ENCODE results near the gene CSNK2A2.

DNA sequence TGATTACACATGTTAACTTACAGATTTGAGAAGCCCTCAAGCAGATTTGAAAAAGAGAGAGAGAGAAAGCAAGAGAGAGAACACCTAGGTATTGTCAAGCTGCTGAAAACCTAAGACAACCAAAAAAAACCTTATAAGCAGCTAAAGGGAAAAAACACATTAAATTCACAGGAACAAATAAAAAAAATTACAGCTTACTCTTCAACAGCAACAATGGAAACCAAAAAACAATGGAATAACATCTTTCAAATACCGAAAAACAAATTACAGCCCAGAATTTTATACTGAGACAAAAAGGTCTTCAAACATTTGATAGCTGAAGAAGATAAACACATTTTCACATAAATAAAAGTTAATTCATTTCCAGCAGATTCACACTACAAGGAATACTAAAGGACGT, 60.3 kb downstream of the CSNK2A2 start:
- TF ChIP-seq YY1 (IDR thresholded peaks at IDR 0.05; ENCODE audit: insufficient read depth, insufficient read length): no peak
- no peak for TF ChIP-seq ZNF274 (IDR thresholded peaks at IDR 0.05; ENCODE audit: low read depth, low read length)
